Testis (tissue), 3 donors: ENCODE measurements around the gene PIGN. TPM values are rescaled to one million over a fixed set of nuclear protein-coding genes. Genes with fewer than 3 reads are reported as not detected.
"Not testable (repeated sequence)": the region's sequence is repeated elsewhere in the genome, so short reads cannot be mapped to it uniquely, and the experiment has no call there.

Experiments
- DNase-seq: peaks from one replicate; pipeline ENCODE4 v3.0.0-alpha.2; 2019
- H3K27ac ChIP-seq, 2 donors: fragments of 200-600 bp; sonication (generic); one replicate each; pipeline ENCODE4 v1.5.1; 2019
- H3K27me3 ChIP-seq: fragments of 200-600 bp; sonication (generic); one replicate; pipeline ENCODE4 v1.5.1; 2019
- H3K36me3 ChIP-seq: fragments of 200-600 bp; sonication (generic); one replicate; pipeline ENCODE4 v1.5.1; 2017; ENCODE audit warnings: low read depth; ENCODE audit errors: missing control alignments
- H3K4me1 ChIP-seq: fragments of 200-600 bp; sonication (generic); one replicate; pipeline ENCODE4 v1.5.1; 2019
- H3K4me3 ChIP-seq, 2 donors: fragments of 200-600 bp; sonication (generic); one replicate each; pipeline ENCODE4 v1.5.1; 2017 to 2019
- H3K9me3 ChIP-seq: fragments of 200-600 bp; sonication (generic); one replicate; pipeline ENCODE4 v1.5.1; 2017
- POLR2A ChIP-seq: fragments of 450-650 bp; IDR thresholded peaks from one replicate; pipeline ENCODE4 v1.6.1; 2017; ENCODE audit warnings: antibody characterized with exemption, mild to moderate bottlenecking, moderate library complexity
- WGBS, 2 donors: methylation state at CpG; one replicate each; pipeline ENCODE4 v1.1.5; 2018; 5-methylcytosine and 5-hydroxymethylcytosine counted together
- intact Hi-C: fragments of 100-400 bp; cut with DNase I; formaldehyde crosslinking; loops from one replicate; pipeline ENCODE4 v1.15.1; 2023; ENCODE audit warnings: low total_unique reads
- polyA plus RNA-seq: library from polyadenylated mRNA; stranded (reverse); fragments of 350-450 nt; fragmentation: Illumina TruSeq; extraction: RNeasy Lipid Tissue Mini Kit (QIAGEN cat#74804); gene quantifications from one replicate; pipeline ENCODE4 v1.2.3, GENCODE V29; 2014; ENCODE audit warnings: low read depth, low replicate concordance; ENCODE audit not compliant: insufficient read depth
- total RNA-seq, 2 donors: library from RNA; depleted of rRNA; stranded (reverse); fragments of >200 nt; gene quantifications; one replicate each; pipeline ENCODE4 v1.2.3, GENCODE V29; 2016
- TF ChIP-seq, protein P1 (sequence below), 3 experiments: fragments of 450-650 bp in 2 of 3; fragments of 200-600 bp in 1 of 3; sonication (generic) in 1 of 3; IDR thresholded peaks; one replicate each; pipeline ENCODE4 v1.5.1; 2016 to 2019; ENCODE audit warnings: antibody characterized with exemption in 3 of 3, mild to moderate bottlenecking in 2 of 3, moderate library complexity in 1 of 3

The PIGN gene
- total and polyA plus RNA-seq, 3 donors from 2014 or later: 28.2 to 30.6 (median 30.6) TPM

DNA sequence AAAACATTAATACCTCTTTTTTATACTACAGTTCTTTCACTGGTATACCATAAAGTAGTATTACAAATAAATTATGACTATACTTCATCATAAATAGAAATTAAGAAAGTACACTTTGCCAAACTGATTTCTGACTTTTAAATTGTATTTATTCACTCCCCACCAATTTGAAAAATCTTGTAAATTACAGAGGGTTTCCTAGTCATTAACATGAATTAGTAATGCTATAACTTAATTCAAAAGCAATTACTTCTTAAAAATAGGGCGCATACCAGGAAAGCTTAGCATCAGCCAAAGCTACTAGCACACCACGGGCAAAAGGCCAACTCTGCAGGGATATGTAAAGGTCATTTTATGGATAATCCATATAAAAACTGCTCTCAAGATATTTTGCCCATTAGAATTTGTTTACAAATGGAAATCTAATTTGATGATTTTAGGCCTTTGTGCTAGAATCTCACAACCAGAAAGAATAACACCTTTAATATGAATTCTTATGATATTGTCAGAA, 142.3 kb downstream of the PIGN start:
- WGBS, 2 donors: 83 to 87% methylated on average over 2 of the region's 2 CpGs
- Histone ChIP-seq H3K36me3 (no peaks in the 10 kb centered on the region), H3K9me3 (no peaks in the 10 kb centered on the region), H3K4me3 (no peak overlapping the region), H3K4me1 (no peaks in the 10 kb centered on the region), H3K27me3 (no peaks in the 10 kb centered on the region), H3K27ac (no peak overlapping the region)
- no peak for DNase-seq
- intact Hi-C loops: no loop called here
- TF ChIP-seq, protein P1, sequence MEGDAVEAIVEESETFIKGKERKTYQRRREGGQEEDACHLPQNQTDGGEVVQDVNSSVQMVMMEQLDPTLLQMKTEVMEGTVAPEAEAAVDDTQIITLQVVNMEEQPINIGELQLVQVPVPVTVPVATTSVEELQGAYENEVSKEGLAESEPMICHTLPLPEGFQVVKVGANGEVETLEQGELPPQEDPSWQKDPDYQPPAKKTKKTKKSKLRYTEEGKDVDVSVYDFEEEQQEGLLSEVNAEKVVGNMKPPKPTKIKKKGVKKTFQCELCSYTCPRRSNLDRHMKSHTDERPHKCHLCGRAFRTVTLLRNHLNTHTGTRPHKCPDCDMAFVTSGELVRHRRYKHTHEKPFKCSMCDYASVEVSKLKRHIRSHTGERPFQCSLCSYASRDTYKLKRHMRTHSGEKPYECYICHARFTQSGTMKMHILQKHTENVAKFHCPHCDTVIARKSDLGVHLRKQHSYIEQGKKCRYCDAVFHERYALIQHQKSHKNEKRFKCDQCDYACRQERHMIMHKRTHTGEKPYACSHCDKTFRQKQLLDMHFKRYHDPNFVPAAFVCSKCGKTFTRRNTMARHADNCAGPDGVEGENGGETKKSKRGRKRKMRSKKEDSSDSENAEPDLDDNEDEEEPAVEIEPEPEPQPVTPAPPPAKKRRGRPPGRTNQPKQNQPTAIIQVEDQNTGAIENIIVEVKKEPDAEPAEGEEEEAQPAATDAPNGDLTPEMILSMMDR (IDR thresholded peaks at IDR 0.05): no peak
- TF ChIP-seq POLR2A: no peak

DNA sequence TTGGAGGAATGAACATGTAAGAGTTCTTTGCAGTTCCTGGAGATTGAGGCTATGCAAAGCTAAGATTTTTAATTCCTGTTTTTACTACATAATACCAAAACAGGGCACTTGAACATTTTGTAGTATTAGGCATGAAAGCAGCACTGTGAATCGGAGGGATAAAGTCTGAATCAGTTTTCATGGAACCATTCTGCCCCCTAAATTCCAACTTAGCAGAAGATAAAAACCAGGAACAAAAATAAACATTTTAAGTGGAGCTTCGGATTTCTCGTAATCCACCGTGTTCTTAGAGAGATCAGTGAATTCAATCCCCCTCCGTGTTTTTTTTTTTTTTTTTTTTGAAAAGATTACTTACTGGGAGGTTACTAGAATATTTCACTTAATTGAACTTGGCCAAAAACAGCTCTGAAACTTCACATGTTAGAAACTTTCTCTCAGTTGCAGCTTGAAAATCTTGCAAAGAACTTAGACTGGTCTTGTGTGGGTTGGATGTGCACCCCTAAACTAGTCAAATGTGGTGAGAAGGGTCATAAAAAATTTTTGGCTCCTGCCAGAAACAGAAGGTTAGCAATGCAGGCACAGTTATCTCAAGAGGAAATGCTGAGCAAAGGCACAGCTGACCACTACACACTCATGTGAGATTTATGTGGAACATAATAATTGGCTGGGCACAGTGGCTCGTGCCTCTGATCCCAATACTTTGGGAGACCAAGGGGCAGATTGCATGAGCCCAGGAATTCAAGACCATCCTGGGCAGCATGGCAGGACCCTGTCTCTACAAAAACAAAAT, 148.7 kb downstream of the PIGN start:
- no peak for DNase-seq
- H3K36me3 ChIP-seq: no peaks in the 10 kb centered on the region
- H3K27ac ChIP-seq: peak overlapping the region in 1 of 2 donors; percentile 5
- H3K4me3 ChIP-seq: no peak overlapping the region
- no peak for TF ChIP-seq POLR2A
- TF ChIP-seq, protein P1 (IDR thresholded peaks at IDR 0.05): no peak
- intact Hi-C loops: no loop called here
- no peaks in the 10 kb centered on the region for H3K27me3 ChIP-seq
- no peaks in the 10 kb centered on the region for H3K4me1 ChIP-seq
- no peaks in the 10 kb centered on the region for H3K9me3 ChIP-seq
- WGBS, 2 donors: 41% methylated on average over 6 of the region's 6 CpGs

DNA sequence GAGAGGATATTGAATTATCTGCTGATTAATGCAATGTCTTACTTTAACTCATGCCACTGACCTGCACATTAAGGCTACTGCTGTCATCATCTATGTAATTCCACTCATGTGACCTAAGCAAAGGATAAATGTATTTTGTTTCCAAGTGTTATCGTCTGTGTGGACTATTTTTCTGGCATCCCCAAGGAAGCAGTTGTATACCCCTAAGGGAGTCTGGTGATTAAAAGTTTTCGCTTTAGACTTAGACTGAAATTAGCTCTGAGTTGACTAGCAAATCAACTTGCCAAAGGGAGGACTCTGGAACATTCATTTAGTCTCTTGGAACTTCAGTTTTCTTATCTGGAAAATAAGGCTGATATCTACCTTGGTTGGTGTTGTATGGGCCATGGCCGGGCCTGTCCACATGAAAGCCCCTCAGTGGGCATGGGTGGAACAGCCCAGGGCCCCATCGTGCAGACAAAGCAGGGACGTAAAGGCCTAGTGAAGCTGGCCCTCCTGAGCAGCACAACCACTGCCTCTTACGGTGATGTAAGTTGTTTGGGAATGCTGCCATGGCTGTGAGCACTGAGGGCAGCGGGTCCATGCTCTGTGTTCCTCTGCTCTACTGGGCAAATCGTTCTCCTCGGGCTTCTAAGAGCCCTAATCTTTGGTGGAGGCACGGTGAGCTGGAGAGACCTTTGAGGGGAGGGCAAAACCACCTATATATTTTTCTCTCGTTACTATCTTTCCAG, 149.7 kb downstream of the PIGN start:
- H3K4me1 ChIP-seq: no peaks in the 10 kb centered on the region
- no peak overlapping the region for H3K4me3 ChIP-seq
- TF ChIP-seq, protein P1 (IDR thresholded peaks at IDR 0.05): no peak
- TF ChIP-seq POLR2A: no peak
- no peak overlapping the region for H3K27ac ChIP-seq
- H3K9me3 ChIP-seq: no peaks in the 10 kb centered on the region
- no peaks in the 10 kb centered on the region for H3K27me3 ChIP-seq
- 60 to 71% methylated on average over 11 of the region's 11 CpGs for WGBS, 2 donors
- no peaks in the 10 kb centered on the region for H3K36me3 ChIP-seq
- intact Hi-C loops: no loop called here
- no peak for DNase-seq

DNA sequence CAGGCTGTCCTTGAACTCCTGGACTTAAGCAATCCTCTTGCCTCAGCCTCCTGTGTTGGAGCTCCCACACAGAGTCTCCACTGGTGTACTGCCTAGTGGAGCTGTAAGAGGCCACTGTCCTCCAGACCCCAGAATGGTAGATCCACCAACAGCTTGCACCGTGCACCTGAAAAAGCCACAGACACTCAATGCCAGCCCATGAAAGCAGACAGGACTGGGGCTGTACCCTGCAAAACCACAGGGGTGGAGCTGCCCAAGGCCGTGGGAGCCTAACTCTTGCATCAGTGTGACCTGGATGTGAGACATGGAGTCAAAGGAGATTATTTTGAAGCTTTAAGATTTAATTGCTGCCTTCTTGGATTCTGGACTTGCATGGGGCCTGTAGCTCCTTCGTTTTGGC, 152.6 kb downstream of the PIGN start:
- 93 to 95% methylated on average over 3 of the region's 3 CpGs for WGBS, 2 donors
- H3K4me3 ChIP-seq, H3K27me3 ChIP-seq, H3K9me3 ChIP-seq, intact Hi-C loops, DNase-seq, H3K4me1 ChIP-seq, H3K36me3 ChIP-seq, H3K27ac ChIP-seq: not testable (repeated sequence)

DNA sequence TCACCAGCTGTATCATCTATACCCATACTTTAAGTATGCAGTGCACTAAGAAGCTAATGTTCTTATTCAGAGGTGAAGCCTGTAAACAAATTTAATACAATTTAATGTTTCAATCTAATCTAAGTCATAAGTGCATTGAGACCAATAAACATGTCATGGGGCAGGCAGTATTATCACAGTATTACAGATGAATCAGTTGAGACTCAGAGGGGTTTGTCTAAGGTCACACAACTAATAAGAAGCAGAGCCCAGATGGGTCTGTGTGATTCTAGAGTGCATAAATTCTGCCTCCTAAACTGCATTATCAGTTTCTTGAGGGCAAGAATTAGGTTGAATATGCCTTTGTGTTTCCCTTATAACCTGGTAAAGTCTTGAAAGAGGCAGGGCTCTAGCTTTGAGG, 153.1 kb downstream of the PIGN start:
- Histone ChIP-seq H3K4me1 (no peaks in the 10 kb centered on the region), H3K9me3 (no peaks in the 10 kb centered on the region), H3K27ac (no peak overlapping the region), H3K4me3 (no peak overlapping the region), H3K36me3 (no peaks in the 10 kb centered on the region), H3K27me3 (no peaks in the 10 kb centered on the region)
- intact Hi-C loops: no loop called here
- no peak for TF ChIP-seq POLR2A
- TF ChIP-seq, protein P1 (IDR thresholded peaks at IDR 0.05): no peak
- no peak for DNase-seq
